Keratinocyte (primary cell): ENCODE results near the gene CRHR2. TPM values are rescaled to one million over a fixed set of nuclear protein-coding genes. Genes with fewer than 3 reads are reported as not detected.

Experiments used
- DNase-seq: peaks from one replicate; pipeline ENCODE4 v3.0.0-alpha.2; 2011; ENCODE audit warnings: low read depth, missing footprints, low spot score
- FAIRE-seq: peaks from 2 replicates; lab custom pipeline; 2011; peaks lifted over from hg19 to GRCh38; lab: Jason Lieb, UNC
- H2AFZ ChIP-seq: 2 replicates; pipeline ENCODE4 v1.6.0; 2012; ENCODE audit warnings: low read length, control low read depth, inconsistent platforms; ENCODE audit not compliant: control insufficient read depth
- H3K27ac ChIP-seq: 2 replicates; pipeline ENCODE4 v1.5.1; 2011; ENCODE audit warnings: low read length; ENCODE audit not compliant: control insufficient read depth, insufficient read depth
- H3K27me3 ChIP-seq: 3 replicates; pipeline ENCODE4 v1.6.0; 2011; ENCODE audit warnings: low read length; ENCODE audit not compliant: control insufficient read depth, insufficient read depth; ENCODE audit errors: extremely low read depth
- H3K36me3 ChIP-seq, 2 experiments: 2 replicates in 1 of 2; 3 replicates in 1 of 2; pipeline ENCODE4 v1.5.1; 2011; ENCODE audit warnings: low read length in 2 of 2, mild to moderate bottlenecking in 1 of 2; ENCODE audit not compliant: control insufficient read depth in 2 of 2, insufficient read depth in 2 of 2; ENCODE audit errors: extremely low read depth in 1 of 2
- H3K4me1 ChIP-seq: 3 replicates; pipeline ENCODE4 v1.5.1; 2011; ENCODE audit warnings: low read length; ENCODE audit not compliant: control insufficient read depth, insufficient read depth; ENCODE audit errors: extremely low read depth
- H3K4me2 ChIP-seq: 3 replicates; pipeline ENCODE4 v1.6.0; 2011; ENCODE audit warnings: low read depth, low read length; ENCODE audit not compliant: control insufficient read depth, insufficient read depth; ENCODE audit errors: extremely low read depth
- H3K4me3 ChIP-seq, 3 experiments: fragments of 200-600 bp in 1 of 3; sonication (generic) in 1 of 3; 2 replicates in 2 of 3; 3 replicates in 1 of 3; pipeline ENCODE4 v1.5.1; 2011 to 2016; ENCODE audit warnings: low read length in 3 of 3, mild to moderate bottlenecking in 3 of 3, control low read depth in 2 of 3, inconsistent platforms in 1 of 3, low read depth in 1 of 3, mixed read lengths in 1 of 3, mixed run types in 1 of 3, moderate library complexity in 1 of 3; ENCODE audit not compliant: control insufficient read depth in 2 of 3, insufficient read depth in 2 of 3; ENCODE audit errors: extremely low read depth in 1 of 3
- H3K79me2 ChIP-seq: 2 replicates; pipeline ENCODE4 v1.6.0; 2012; ENCODE audit warnings: low read length; ENCODE audit not compliant: control insufficient read depth, insufficient read depth
- H3K9ac ChIP-seq: 3 replicates; pipeline ENCODE4 v1.6.0; 2011; ENCODE audit warnings: low read length; ENCODE audit not compliant: control insufficient read depth, insufficient read depth; ENCODE audit errors: extremely low read depth
- H3K9me1 ChIP-seq: 3 replicates; pipeline ENCODE4 v1.6.0; 2011; ENCODE audit warnings: low read length; ENCODE audit not compliant: control insufficient read depth, insufficient read depth; ENCODE audit errors: extremely low read depth
- H3K9me3 ChIP-seq: 2 replicates; pipeline ENCODE4 v1.5.1; 2012; ENCODE audit warnings: low read depth, low read length; ENCODE audit not compliant: control insufficient read depth
- H4K20me1 ChIP-seq: 3 replicates; pipeline ENCODE4 v1.6.0; 2011; ENCODE audit warnings: low read length; ENCODE audit not compliant: control insufficient read depth, insufficient read depth; ENCODE audit errors: extremely low read depth
- EZH2 ChIP-seq: IDR thresholded peaks from one replicate; pipeline ENCODE4 v1.6.1; 2012; ENCODE audit warnings: inconsistent platforms, mild to moderate bottlenecking, low read length, moderate library complexity
- dilution Hi-C: fragments of 300-500 bp; cut with MboI; formaldehyde crosslinking; loops from one replicate; pipeline ENCODE4 v1.7.0; 2020; ENCODE audit warnings: low sequenced_read_pairs; ENCODE audit not compliant: extremely low pct_ligation_motif_present
- polyA plus RNA-seq, 5 experiments: library from polyadenylated mRNA; depleted of rRNA in 3 of 5; stranded (reverse) in 3 of 5; stranded (forward) in 1 of 5; unstranded in 1 of 5; fragments of >200 nt; gene quantifications; 1 replicate in 1 of 5; 2 replicates in 3 of 5; 3 replicates in 1 of 5; pipeline versions ENCODE4 v1.2.1 to v1.2.3, GENCODE V29; 2011 to 2012; ENCODE audit warnings: missing spikeins in 2 of 5, low read depth in 1 of 5, low replicate concordance in 1 of 5
- TF ChIP-seq, protein P1 (sequence below), 3 experiments: IDR thresholded peaks in 1 of 3; conservative IDR thresholded peaks in 1 of 3; optimal IDR thresholded peaks in 1 of 3; 2 replicates in 2 of 3; 3 replicates in 1 of 3; pipeline versions ENCODE3 to v1.5.1; 2011; ENCODE audit warnings: low read length in 3 of 3, mild to moderate bottlenecking in 3 of 3, moderate library complexity in 2 of 3, control low read depth in 1 of 3, inconsistent platforms in 1 of 3; ENCODE audit not compliant: insufficient read depth in 2 of 3; ENCODE audit errors: extremely low read depth in 1 of 3

Gene CRHR2
- polyA plus RNA-seq, 1 donor (not counting 4 experiments of a cell fraction or from before 2014, with no cell fraction given) = not detected

DNA sequence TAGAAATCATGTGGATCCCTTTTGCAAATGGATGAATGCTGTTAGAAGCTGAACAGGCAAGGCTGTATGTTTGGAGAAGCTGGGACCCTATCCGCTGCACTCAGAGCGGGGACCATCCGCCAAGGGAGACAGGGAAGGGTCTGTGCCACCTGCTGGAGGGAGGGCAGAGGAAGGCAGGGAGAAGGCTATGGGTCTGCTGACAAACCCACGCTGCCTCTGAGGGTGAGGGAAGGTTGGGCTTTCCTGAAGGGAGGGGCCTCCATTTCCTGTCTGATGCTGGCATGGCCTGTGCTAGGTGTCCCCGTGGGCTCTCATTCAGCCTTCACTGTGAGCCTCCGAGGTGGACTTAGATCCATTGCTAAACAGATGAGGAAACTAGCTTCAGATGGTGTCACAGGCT is 5.3 kb upstream of the CRHR2 start:
- no peaks in the 10 kb centered on the region for H3K36me3 ChIP-seq
- no peak overlapping the region for H3K4me2 ChIP-seq
- H3K9me1 ChIP-seq = no peaks in the 10 kb centered on the region
- FAIRE-seq (no peak), DNase-seq (no peak)
- H3K9me3 ChIP-seq = no peaks in the 10 kb centered on the region
- TF ChIP-seq, protein P1, sequence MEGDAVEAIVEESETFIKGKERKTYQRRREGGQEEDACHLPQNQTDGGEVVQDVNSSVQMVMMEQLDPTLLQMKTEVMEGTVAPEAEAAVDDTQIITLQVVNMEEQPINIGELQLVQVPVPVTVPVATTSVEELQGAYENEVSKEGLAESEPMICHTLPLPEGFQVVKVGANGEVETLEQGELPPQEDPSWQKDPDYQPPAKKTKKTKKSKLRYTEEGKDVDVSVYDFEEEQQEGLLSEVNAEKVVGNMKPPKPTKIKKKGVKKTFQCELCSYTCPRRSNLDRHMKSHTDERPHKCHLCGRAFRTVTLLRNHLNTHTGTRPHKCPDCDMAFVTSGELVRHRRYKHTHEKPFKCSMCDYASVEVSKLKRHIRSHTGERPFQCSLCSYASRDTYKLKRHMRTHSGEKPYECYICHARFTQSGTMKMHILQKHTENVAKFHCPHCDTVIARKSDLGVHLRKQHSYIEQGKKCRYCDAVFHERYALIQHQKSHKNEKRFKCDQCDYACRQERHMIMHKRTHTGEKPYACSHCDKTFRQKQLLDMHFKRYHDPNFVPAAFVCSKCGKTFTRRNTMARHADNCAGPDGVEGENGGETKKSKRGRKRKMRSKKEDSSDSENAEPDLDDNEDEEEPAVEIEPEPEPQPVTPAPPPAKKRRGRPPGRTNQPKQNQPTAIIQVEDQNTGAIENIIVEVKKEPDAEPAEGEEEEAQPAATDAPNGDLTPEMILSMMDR (optimal IDR thresholded peaks at IDR 0.05 in 1 of 3, IDR thresholded peaks at IDR 0.05 in 1 of 3, conservative IDR thresholded peaks at IDR 0.05 in 1 of 3; ENCODE audit: extremely low read depth in 1 of 3, insufficient read depth in 2 of 3, low read length in 3 of 3) = no peak
- TF ChIP-seq EZH2 = no peak
- no peak overlapping the region for H3K4me3 ChIP-seq
- peaks cover 2% of the 10 kb centered on the region for H4K20me1 ChIP-seq
- H3K27me3 ChIP-seq = peaks cover 43% of the 10 kb centered on the region
- dilution Hi-C loops = no loop called here
- no peak overlapping the region for H3K9ac ChIP-seq
- no peak overlapping the region for H3K27ac ChIP-seq
- H3K79me2 ChIP-seq = no peaks in the 10 kb centered on the region
- no peaks in the 10 kb centered on the region for H3K4me1 ChIP-seq
- H2AFZ ChIP-seq = no peak overlapping the region

DNA sequence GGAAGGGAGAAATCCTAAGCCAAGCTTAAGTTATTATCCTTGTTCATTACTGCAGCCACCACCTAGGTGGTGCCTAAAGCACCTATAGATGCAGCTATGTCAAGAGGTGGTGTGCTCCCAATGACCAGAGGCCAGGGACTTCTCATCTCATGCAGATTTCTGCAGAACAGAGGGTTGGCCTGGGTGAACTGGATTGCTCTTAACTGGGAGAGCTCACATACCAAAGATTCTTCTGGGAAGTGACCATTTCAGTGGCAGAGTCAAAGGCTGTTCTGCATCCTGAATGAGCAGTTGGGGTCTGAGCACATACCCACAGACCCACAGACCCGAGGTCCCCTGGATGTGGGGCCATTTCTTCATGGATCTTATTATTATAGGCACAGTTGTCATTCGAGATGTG is 2.1 kb upstream of the CRHR2 start:
- no peak overlapping the region for H3K4me3 ChIP-seq
- H3K9ac ChIP-seq = no peak overlapping the region
- no peaks in the 10 kb centered on the region for H3K4me1 ChIP-seq
- H3K9me1 ChIP-seq = no peaks in the 10 kb centered on the region
- no peaks in the 10 kb centered on the region for H3K79me2 ChIP-seq
- H3K36me3 ChIP-seq = no peaks in the 10 kb centered on the region
- peaks cover 67% of the 10 kb centered on the region for H3K27me3 ChIP-seq
- TF ChIP-seq EZH2 = no peak
- TF ChIP-seq, protein P1 (optimal IDR thresholded peaks at IDR 0.05 in 1 of 3, IDR thresholded peaks at IDR 0.05 in 1 of 3, conservative IDR thresholded peaks at IDR 0.05 in 1 of 3; ENCODE audit: extremely low read depth in 1 of 3, insufficient read depth in 2 of 3, low read length in 3 of 3) = no peak
- dilution Hi-C loops = no loop called here
- peaks cover 2% of the 10 kb centered on the region for H4K20me1 ChIP-seq
- H3K9me3 ChIP-seq = no peaks in the 10 kb centered on the region
- DNase-seq (no peak), FAIRE-seq (no peak)
- no peak overlapping the region for H3K27ac ChIP-seq
- no peak overlapping the region for H2AFZ ChIP-seq
- H3K4me2 ChIP-seq = no peak overlapping the region
